ENCODE data around the gene USP3.

DNA sequence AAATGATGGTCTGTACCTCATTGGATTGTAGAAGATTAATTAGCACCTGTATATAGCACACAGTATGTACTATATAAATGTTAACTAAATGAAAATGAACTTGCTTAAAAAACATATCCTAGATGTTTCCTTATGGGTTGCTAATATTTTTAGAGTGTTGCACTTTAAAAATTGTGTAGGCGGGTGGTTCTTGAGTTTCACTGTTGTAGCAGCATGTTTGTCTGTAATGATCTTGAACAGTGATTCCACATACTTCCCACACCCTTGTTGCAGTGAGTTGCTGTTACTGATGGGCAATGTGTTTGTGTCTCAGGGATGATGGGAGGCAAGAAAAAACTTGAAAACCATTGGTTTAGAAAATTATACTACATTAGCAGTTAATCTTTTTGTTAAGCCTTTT is 22.0 kb downstream of the USP3 start:
- TF ChIP-seq, protein P1, sequence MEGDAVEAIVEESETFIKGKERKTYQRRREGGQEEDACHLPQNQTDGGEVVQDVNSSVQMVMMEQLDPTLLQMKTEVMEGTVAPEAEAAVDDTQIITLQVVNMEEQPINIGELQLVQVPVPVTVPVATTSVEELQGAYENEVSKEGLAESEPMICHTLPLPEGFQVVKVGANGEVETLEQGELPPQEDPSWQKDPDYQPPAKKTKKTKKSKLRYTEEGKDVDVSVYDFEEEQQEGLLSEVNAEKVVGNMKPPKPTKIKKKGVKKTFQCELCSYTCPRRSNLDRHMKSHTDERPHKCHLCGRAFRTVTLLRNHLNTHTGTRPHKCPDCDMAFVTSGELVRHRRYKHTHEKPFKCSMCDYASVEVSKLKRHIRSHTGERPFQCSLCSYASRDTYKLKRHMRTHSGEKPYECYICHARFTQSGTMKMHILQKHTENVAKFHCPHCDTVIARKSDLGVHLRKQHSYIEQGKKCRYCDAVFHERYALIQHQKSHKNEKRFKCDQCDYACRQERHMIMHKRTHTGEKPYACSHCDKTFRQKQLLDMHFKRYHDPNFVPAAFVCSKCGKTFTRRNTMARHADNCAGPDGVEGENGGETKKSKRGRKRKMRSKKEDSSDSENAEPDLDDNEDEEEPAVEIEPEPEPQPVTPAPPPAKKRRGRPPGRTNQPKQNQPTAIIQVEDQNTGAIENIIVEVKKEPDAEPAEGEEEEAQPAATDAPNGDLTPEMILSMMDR (IDR thresholded peaks at IDR 0.05): no peak
- no peak for TF ChIP-seq POLR2A (IDR thresholded peaks at IDR 0.05)
